K562 (cell line): Measurements from ENCODE around the gene UBE2J2. TPM values are rescaled to one million over a fixed set of nuclear protein-coding genes. Genes with fewer than 3 reads are reported as not detected.

ENCODE experiments used
- ATAC-seq: fragments of 200-7000 bp; cut with Tn5 transposase; 3 replicates; pipeline ENCODE4 v1.9.1; 2020; ENCODE audit warnings: moderate library complexity
- BruUV-seq: library from RNA; stranded (reverse); fragments of 400-500 nt; replicated peaks from 2 replicates; lab custom pipeline; 2021; lab: Mats Ljungman, UMichigan
- CTCF ChIA-PET: fragments of 300-600 bp; formaldehyde crosslinking; extraction: SDS; loops from one replicate; lab custom pipeline; 2021; ENCODE audit warnings: low intra/inter-chr PET ratio; lab: Yijun Ruan, JAX
- POLR2A ChIA-PET: fragments of 300-600, 350-650 bp; sonication (Branson Sonifier 250); formaldehyde crosslinking; extraction: SDS; loops from one replicate; lab custom pipeline; 2021; ENCODE audit warnings: antibody characterized with exemption, inconsistent platforms; lab: Yijun Ruan, JAX
- DNase-seq, 4 experiments: peaks; one replicate each; pipeline versions ENCODE4 v3.0.0 to v3.0.0-alpha.2; 2011 to 2018; ENCODE audit warnings: low spot score in 3 of 4, mixed read lengths in 3 of 4; ENCODE audit errors: extremely low read depth in 1 of 4
- FAIRE-seq: peaks from 2 replicates; lab custom pipeline; 2011; peaks lifted over from hg19 to GRCh38; lab: Jason Lieb, UNC
- H2AFZ ChIP-seq: 2 replicates; pipeline ENCODE4 v1.6.0; 2011; ENCODE audit warnings: low read depth, low read length, control low read depth, inconsistent platforms
- H3K27ac ChIP-seq: fragments of 200-600 bp; 3 replicates; pipeline ENCODE4 v1.8.0; 2011; ENCODE audit warnings: low read depth, mild to moderate bottlenecking, control low read depth, inconsistent platforms, low read length, moderate library complexity, mixed read lengths; ENCODE audit errors: extremely low read depth
- H3K27me3 ChIP-seq, 2 experiments: fragments of 300-600 bp in 1 of 2; 2 replicates in 1 of 2; 3 replicates in 1 of 2; pipeline versions ENCODE4 v1.6.0 to v1.8.0; 2011; ENCODE audit warnings: inconsistent platforms in 2 of 2, low read length in 2 of 2, mild to moderate bottlenecking in 1 of 2, mixed read lengths in 1 of 2, moderate library complexity in 1 of 2; ENCODE audit not compliant: control insufficient read depth in 2 of 2, insufficient read depth in 2 of 2
- H3K36me3 ChIP-seq: fragments of 300-600 bp; 3 replicates; pipeline ENCODE4 v1.8.0; 2011; ENCODE audit warnings: mild to moderate bottlenecking, low read length, inconsistent platforms; ENCODE audit not compliant: control insufficient read depth, insufficient read depth
- H3K4me1 ChIP-seq, 2 experiments: fragments of 200-600 bp in 1 of 2; replicated peaks in 1 of 2; 2 replicates in 1 of 2; 3 replicates in 1 of 2; pipeline versions ENCODE4 v1.5.1 to v1.8.0; 2011; ENCODE audit warnings: inconsistent platforms in 2 of 2, low read length in 2 of 2, mild to moderate bottlenecking in 1 of 2, mixed read lengths in 1 of 2, moderate library complexity in 1 of 2; ENCODE audit not compliant: control insufficient read depth in 2 of 2, insufficient read depth in 2 of 2
- H3K4me2 ChIP-seq: 2 replicates; pipeline ENCODE4 v1.6.1; 2011; ENCODE audit warnings: low read length, control low read depth, inconsistent platforms, mixed read lengths; ENCODE audit not compliant: insufficient read depth
- H3K4me3 ChIP-seq: fragments of 200-600 bp; sonication (generic), shearing (Covaris generic); 2 replicates; pipeline ENCODE4 v1.5.1; 2016; ENCODE audit warnings: control low read depth, inconsistent platforms
- H3K79me2 ChIP-seq: fragments of 200-600 bp; 3 replicates; pipeline ENCODE4 v1.8.0; 2011; ENCODE audit warnings: low read length, inconsistent platforms; ENCODE audit not compliant: control insufficient read depth, insufficient read depth
- H3K9ac ChIP-seq, 2 experiments: 2 replicates each; pipeline versions ENCODE4 v1.6.0 to v1.6.1; 2011; ENCODE audit warnings: low read depth in 2 of 2, low read length in 2 of 2, control low read depth in 1 of 2, inconsistent platforms in 1 of 2, mild to moderate bottlenecking in 1 of 2, mixed read lengths in 1 of 2; ENCODE audit not compliant: insufficient read depth in 1 of 2
- H3K9me1 ChIP-seq: one replicate; pipeline ENCODE4 v1.6.0; 2011; ENCODE audit warnings: inconsistent platforms, mild to moderate bottlenecking, low read length, moderate library complexity; ENCODE audit not compliant: control insufficient read depth, insufficient read depth
- H3K9me3 ChIP-seq: replicated peaks from 2 replicates; pipeline ENCODE4 v1.5.1; 2011; ENCODE audit warnings: low read depth, low read length, inconsistent platforms; ENCODE audit not compliant: control insufficient read depth, insufficient read depth
- H4K20me1 ChIP-seq: replicated peaks from 2 replicates; pipeline ENCODE4 v1.6.1; 2011; ENCODE audit warnings: low read length, inconsistent platforms, mixed read lengths; ENCODE audit not compliant: control insufficient read depth, insufficient read depth
- NFYB ChIP-seq: IDR thresholded peaks from 2 replicates; pipeline ENCODE4 v1.6.1; 2011; ENCODE audit warnings: mild to moderate bottlenecking, moderate library complexity; ENCODE audit not compliant: insufficient read length; ENCODE audit errors: extremely low read depth
- PCBP1 ChIP-seq: fragments of 200-400 bp; formaldehyde crosslinking; IDR thresholded peaks from 2 replicates; pipeline ENCODE4 v1.6.1; 2018; ENCODE audit warnings: mild to moderate bottlenecking, low read depth, low read length; ENCODE audit not compliant: poor library complexity, severe bottlenecking
- RAD21 ChIP-seq, 2 experiments: fragments of 250-450 bp in 1 of 2; fragments of 450-650 bp in 1 of 2; sonication (Bioruptor Pico) in 1 of 2; formaldehyde crosslinking in 1 of 2; IDR thresholded peaks in 1 of 2; conservative IDR thresholded peaks in 1 of 2; 2 replicates each; pipeline versions ENCODE4 v1.4.0 to v1.8.0; 2020 to 2022; ENCODE audit warnings: mild to moderate bottlenecking in 2 of 2, moderate library complexity in 1 of 2
- REST ChIP-seq, 2 experiments: fragments of 450-650 bp; formaldehyde crosslinking in 1 of 2; IDR thresholded peaks; 2 replicates each; pipeline versions ENCODE4 v1.4.0 to v1.6.1; 2014 to 2020; ENCODE audit warnings: mild to moderate bottlenecking in 2 of 2, borderline replicate concordance in 1 of 2, low read depth in 1 of 2
- SMC3 ChIP-seq: conservative IDR thresholded peaks from 2 replicates; pipeline ENCODE4 v1.6.1; 2011; ENCODE audit warnings: low read depth, low read length, improper control_type of control experiment; ENCODE audit not compliant: insufficient read depth
- ZNF384 ChIP-seq: IDR thresholded peaks from 2 replicates; pipeline ENCODE4 v1.6.1; 2012; ENCODE audit warnings: low read depth, low read length, improper control_type of control experiment
- WGBS: fragments of 100-300 bp; shearing (Covaris generic); methylation state at CpG from one replicate; pipeline ENCODE4 v1.1.6; 2016; ENCODE audit warnings: low coverage, mixed read lengths; ENCODE audit not compliant: insufficient coverage; ENCODE audit errors: missing lambda C conversion rate; 5-methylcytosine and 5-hydroxymethylcytosine counted together
- in situ Hi-C: fragments of 300-500 bp; cut with MboI; formaldehyde crosslinking; loops from 4 replicates; pipeline ENCODE4 v1.15.0; 2018; ENCODE audit warnings: inconsistent platforms, mixed read lengths
- intact Hi-C: fragments of 100-400 bp; cut with micrococcal nuclease; formaldehyde crosslinking; loops from 2 replicates; pipeline ENCODE4 v1.14.2; 2022
- polyA plus RNA-seq, 8 experiments: library from polyadenylated mRNA; depleted of rRNA in 4 of 8; stranded (reverse) in 5 of 8; unstranded in 3 of 8; fragments of >200 nt; fragmentation: Nextera tagmentation in 2 of 8; fragmentation: Illumina TruSeq in 1 of 8; extraction: Ambion mirVana in 2 of 8; extraction: Trizol in 1 of 8; gene quantifications; 2 replicates each; pipeline versions ENCODE4 v1.2.1 to v1.2.3, GENCODE V29; 2011 to 2014; ENCODE audit warnings: inconsistent platforms in 1 of 8, missing spikeins in 1 of 8
- total RNA-seq, 7 experiments: library from RNA; depleted of rRNA in 6 of 7; stranded (reverse); fragments of >200 nt in 6 of 7; fragmentation: Illumina TruSeq in 2 of 7; extraction: Trizol in 2 of 7; gene quantifications; 2 replicates each; pipeline versions ENCODE4 v1.2.1 to v1.2.3, GENCODE V29; 2011 to 2021; ENCODE audit warnings: low replicate concordance in 1 of 7
- TF ChIP-seq, protein P1 (sequence below): fragments of 250-450 bp; sonication (Bioruptor Pico); IDR thresholded peaks from 2 replicates; pipeline ENCODE4 v1.4.0; 2020; ENCODE audit warnings: borderline replicate concordance
- TF ChIP-seq, protein P2 (sequence below): sonication (generic); formaldehyde crosslinking; IDR thresholded peaks from 2 replicates; pipeline ENCODE4 v1.8.1; 2023; ENCODE audit warnings: mild to moderate bottlenecking, missing genetic modification reagents

The UBE2J2 gene
- total and polyA plus RNA-seq, 9 of the 15 experiments (the other 6 are each of a cell fraction or from before 2014, with no cell fraction given): 0.93 to 112 (median 75.5) TPM

DNA sequence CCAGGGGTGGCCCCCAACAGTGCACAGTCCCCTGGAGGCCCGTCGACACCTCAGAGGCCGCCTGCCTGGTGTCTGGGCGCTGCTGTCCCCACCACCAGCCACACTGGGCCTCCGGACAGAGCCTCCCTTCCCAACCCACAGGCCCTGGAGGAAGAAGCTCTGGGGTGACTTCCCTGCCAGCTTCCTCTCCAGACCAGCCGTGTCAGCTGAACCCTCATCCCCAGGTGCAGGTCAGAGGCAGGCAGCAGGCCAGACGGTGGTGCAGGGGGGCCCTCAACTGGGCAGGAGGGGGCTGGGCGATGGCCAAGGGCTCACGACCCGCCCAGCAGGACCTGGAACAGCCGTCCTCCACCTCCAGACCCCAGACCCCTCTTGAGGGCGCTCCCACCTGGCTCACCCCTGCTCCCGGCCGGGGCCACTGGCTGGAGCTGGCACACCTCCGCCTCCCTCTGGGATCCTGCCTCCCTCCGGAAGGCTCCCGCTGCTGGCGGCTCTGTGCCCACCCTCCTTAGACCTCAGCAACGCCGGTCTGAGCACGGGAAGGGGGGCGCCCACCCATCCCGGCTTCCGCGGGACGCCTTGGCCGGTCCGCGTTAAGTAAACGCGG is 67.8 kb downstream of the UBE2J2 start:
- Histone ChIP-seq H4K20me1 (no peaks in the 10 kb centered on the region), H3K36me3 (no peaks in the 10 kb centered on the region), H2AFZ (no peak overlapping the region), H3K9ac (0 out of 4 replicates have a peak overlapping the region, but pooled peaks of 1 of the 2 experiments have one; percentile 55), H3K9me3 (no peaks in the 10 kb centered on the region), H3K9me1 (no peaks in the 10 kb centered on the region), H3K27me3 (no peaks in the 10 kb centered on the region), H3K4me3 (no peak overlapping the region), H3K4me1 (peaks cover 13 to 91% of the 10 kb centered on the region in 2 experiments; a peak in 4 of 5 replicates), H3K4me2 (no peak overlapping the region), H3K27ac (no peak overlapping the region), H3K79me2 (no peaks in the 10 kb centered on the region)
- WGBS: 54% methylated on average over 21 of the region's 31 CpGs
- ChIA-PET CTCF (no interaction called here), POLR2A (interaction anchor here (0.6 to 1.7 kb wide), 3 partner anchors 22 to 223 kb away, joined by 3 to 5 read pairs (median 4); partner anchors contain the start of gene UBE2J2)
- intact Hi-C loops: loop anchor here (5.0 kb wide), 1 partner anchor 84 kb away; no protein-coding TSS in a partner anchor
- in situ Hi-C loops: no loop called here
- BruUV-seq: no TSS peak
- no peak for FAIRE-seq
- DNase-seq: no peak
- no peak for ATAC-seq
- TF ChIP-seq NFYB (no peak), SMC3 (no peak), RAD21 (CRISPR knock-in tag; conservative IDR thresholded peaks at IDR 0.05 in 1 of 2, IDR thresholded peaks at IDR 0.05 in 1 of 2) (peak in 1 of 2 experiments; percentile 24; a peak in 1 of 4 replicates), PCBP1 (no peak), REST (IDR thresholded peaks at IDR 0.05; ENCODE audit: borderline replicate concordance) (no peak), REST (CRISPR knock-in tag; IDR thresholded peaks at IDR 0.05; ENCODE audit: low read depth) (no peak), ZNF384 (no peak)
- TF ChIP-seq, protein P1, sequence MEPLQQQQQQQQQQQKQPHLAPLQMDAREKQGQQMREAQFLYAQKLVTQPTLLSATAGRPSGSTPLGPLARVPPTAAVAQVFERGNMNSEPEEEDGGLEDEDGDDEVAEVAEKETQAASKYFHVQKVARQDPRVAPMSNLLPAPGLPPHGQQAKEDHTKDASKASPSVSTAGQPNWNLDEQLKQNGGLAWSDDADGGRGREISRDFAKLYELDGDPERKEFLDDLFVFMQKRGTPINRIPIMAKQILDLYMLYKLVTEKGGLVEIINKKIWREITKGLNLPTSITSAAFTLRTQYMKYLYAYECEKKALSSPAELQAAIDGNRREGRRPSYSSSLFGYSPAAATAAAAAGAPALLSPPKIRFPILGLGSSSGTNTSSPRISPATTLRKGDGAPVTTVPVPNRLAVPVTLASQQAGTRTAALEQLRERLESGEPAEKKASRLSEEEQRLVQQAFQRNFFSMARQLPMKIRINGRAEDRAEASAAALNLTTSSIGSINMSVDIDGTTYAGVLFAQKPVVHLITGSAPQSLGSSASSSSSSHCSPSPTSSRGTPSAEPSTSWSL (CRISPR knock-in tag): no peak
- TF ChIP-seq, protein P2, sequence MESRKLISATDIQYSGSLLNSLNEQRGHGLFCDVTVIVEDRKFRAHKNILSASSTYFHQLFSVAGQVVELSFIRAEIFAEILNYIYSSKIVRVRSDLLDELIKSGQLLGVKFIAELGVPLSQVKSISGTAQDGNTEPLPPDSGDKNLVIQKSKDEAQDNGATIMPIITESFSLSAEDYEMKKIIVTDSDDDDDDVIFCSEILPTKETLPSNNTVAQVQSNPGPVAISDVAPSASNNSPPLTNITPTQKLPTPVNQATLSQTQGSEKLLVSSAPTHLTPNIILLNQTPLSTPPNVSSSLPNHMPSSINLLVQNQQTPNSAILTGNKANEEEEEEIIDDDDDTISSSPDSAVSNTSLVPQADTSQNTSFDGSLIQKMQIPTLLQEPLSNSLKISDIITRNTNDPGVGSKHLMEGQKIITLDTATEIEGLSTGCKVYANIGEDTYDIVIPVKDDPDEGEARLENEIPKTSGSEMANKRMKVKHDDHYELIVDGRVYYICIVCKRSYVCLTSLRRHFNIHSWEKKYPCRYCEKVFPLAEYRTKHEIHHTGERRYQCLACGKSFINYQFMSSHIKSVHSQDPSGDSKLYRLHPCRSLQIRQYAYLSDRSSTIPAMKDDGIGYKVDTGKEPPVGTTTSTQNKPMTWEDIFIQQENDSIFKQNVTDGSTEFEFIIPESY (CRISPR knock-in tag): peak; percentile 53
